SK-N-MC (cell line): ENCODE results near the gene NPSR1.
"Not testable (repeated sequence)": the region's sequence is repeated elsewhere in the genome, so short reads cannot be mapped to it uniquely, and the experiment has no call there.

Experiments used
- DNase-seq: peaks from one replicate; pipeline ENCODE4 v3.0.0-alpha.2; 2011; ENCODE audit warnings: low read depth, low spot score
- H3K27ac ChIP-seq: fragments of 200-600 bp; sonication (generic); 2 replicates; pipeline ENCODE4 v1.5.1; 2016; ENCODE audit warnings: mixed run types
- H3K36me3 ChIP-seq: fragments of 200-600 bp; sonication (generic); 2 replicates; pipeline ENCODE4 v1.6.1; 2017; ENCODE audit warnings: antibody characterized with exemption, low read length, mixed read lengths; ENCODE audit not compliant: insufficient read depth
- H3K4me3 ChIP-seq: fragments of 200-600 bp; sonication (generic); 2 replicates; pipeline ENCODE4 v1.5.1; 2016
- H3K9ac ChIP-seq: fragments of 200-600 bp; sonication (generic); 2 replicates; pipeline ENCODE4 v1.8.0; 2017; ENCODE audit warnings: mixed run types, mixed read lengths; ENCODE audit not compliant: insufficient read length
- H3K9me3 ChIP-seq: fragments of 200-600 bp; sonication (generic); 2 replicates; pipeline ENCODE4 v1.6.1; 2017; ENCODE audit warnings: low read depth, mild to moderate bottlenecking, antibody characterized with exemption, low read length, moderate library complexity, mixed read lengths
- EZH2 ChIP-seq: fragments of 200-600 bp; sonication (generic); IDR thresholded peaks from one replicate; pipeline ENCODE4 v1.6.1; 2017; ENCODE audit warnings: antibody characterized with exemption
- FOXP2 ChIP-seq: optimal IDR thresholded peaks from 2 replicates; pipeline ENCODE3; 2011; ENCODE audit warnings: mild to moderate bottlenecking, moderate library complexity; ENCODE audit not compliant: insufficient read depth; ENCODE audit errors: extremely low read length, control extremely low read depth
- POLR2AphosphoS5 ChIP-seq: IDR thresholded peaks from 2 replicates; pipeline ENCODE4 v1.6.1; 2012; ENCODE audit warnings: mild to moderate bottlenecking, low read depth, low read length, borderline replicate concordance

Gene NPSR1

GRCh38 chr7:34787586-34787985, 129.6 kb downstream of the NPSR1 start:
- H3K4me3 ChIP-seq, result no peak overlapping the region
- no peak overlapping the region for H3K27ac ChIP-seq
- TF ChIP-seq FOXP2, result no peak
- TF ChIP-seq EZH2, result no peak
- TF ChIP-seq POLR2AphosphoS5, result no peak
- no peak for DNase-seq
- H3K36me3 ChIP-seq, result no peaks in the 10 kb centered on the region
- no peak overlapping the region for H3K9ac ChIP-seq
- no peaks in the 10 kb centered on the region for H3K9me3 ChIP-seq

- H3K4me3 ChIP-seq, result no peak overlapping the region
- H3K9me3 ChIP-seq, result no peaks in the 10 kb centered on the region
- TF ChIP-seq POLR2AphosphoS5 (no peak), EZH2 (no peak), FOXP2 (no peak)
- no peaks in the 10 kb centered on the region for H3K36me3 ChIP-seq
- no peak overlapping the region for H3K9ac ChIP-seq
- no peak overlapping the region for H3K27ac ChIP-seq
- DNase-seq, result no peak
Observed at GRCh38 chr7:34806831-34807230, 148.8 kb downstream of the NPSR1 start.

- Histone ChIP-seq H3K9me3 (no peaks in the 10 kb centered on the region), H3K9ac (no peak overlapping the region), H3K27ac (no peak overlapping the region), H3K36me3 (no peaks in the 10 kb centered on the region), H3K4me3 (no peak overlapping the region)
- no peak for TF ChIP-seq FOXP2
- TF ChIP-seq EZH2, result no peak
- no peak for TF ChIP-seq POLR2AphosphoS5
- no peak for DNase-seq
Observed at GRCh38 chr7:34807548-34808340, 149.7 kb downstream of the NPSR1 start.

GRCh38 chr7:34814203-34814842, 156.3 kb downstream of the NPSR1 start:
- H3K9ac ChIP-seq, H3K36me3 ChIP-seq, DNase-seq, H3K9me3 ChIP-seq, H3K27ac ChIP-seq, H3K4me3 ChIP-seq: not testable (repeated sequence)

GRCh38 chr7:34821932-34822558, 164.0 kb downstream of the NPSR1 start:
- H3K4me3 ChIP-seq, result no peak overlapping the region
- DNase-seq, result no peak
- H3K36me3 ChIP-seq, result no peaks in the 10 kb centered on the region
- TF ChIP-seq FOXP2 (no peak), EZH2 (no peak), POLR2AphosphoS5 (no peak)
- H3K9me3 ChIP-seq, result no peaks in the 10 kb centered on the region
- no peak overlapping the region for H3K9ac ChIP-seq
- H3K27ac ChIP-seq, result no peak overlapping the region

GRCh38 chr7:34823650-34824258, 165.7 kb downstream of the NPSR1 start:
- DNase-seq, result peak; percentile 10
- Histone ChIP-seq H3K27ac (no peak overlapping the region), H3K36me3 (no peaks in the 10 kb centered on the region), H3K9ac (no peak overlapping the region), H3K4me3 (no peak overlapping the region), H3K9me3 (no peaks in the 10 kb centered on the region)
- TF ChIP-seq EZH2, result no peak
- no peak for TF ChIP-seq POLR2AphosphoS5
- no peak for TF ChIP-seq FOXP2

GRCh38 chr7:34825221-34825620, 167.2 kb downstream of the NPSR1 start:
- no peaks in the 10 kb centered on the region for H3K9me3 ChIP-seq
- DNase-seq, result no peak
- H3K36me3 ChIP-seq, result no peaks in the 10 kb centered on the region
- TF ChIP-seq EZH2 (no peak), FOXP2 (no peak), POLR2AphosphoS5 (no peak)
- H3K4me3 ChIP-seq, result no peak overlapping the region
- H3K9ac ChIP-seq, result no peak overlapping the region
- no peak overlapping the region for H3K27ac ChIP-seq

- H3K27ac ChIP-seq, result no peak overlapping the region
- no peaks in the 10 kb centered on the region for H3K36me3 ChIP-seq
- no peak for DNase-seq
- H3K9me3 ChIP-seq, result no peaks in the 10 kb centered on the region
- no peak overlapping the region for H3K9ac ChIP-seq
- TF ChIP-seq FOXP2, result no peak
- no peak for TF ChIP-seq EZH2
- TF ChIP-seq POLR2AphosphoS5, result no peak
- no peak overlapping the region for H3K4me3 ChIP-seq
Observed at GRCh38 chr7:34830390-34830789, 172.4 kb downstream of the NPSR1 start.
